Dendritic cell treated with granulocyte-macrophage colony-stimulating factor and Interleukin-4, amounts not matched to agents 40 ng/mL and 50 ng/mL, for 4 days (primary cell): ENCODE measurements around the gene EIF3L.

ENCODE experiments used
- H3K27ac Mint-ChIP-seq: one replicate; pipeline ENCODE4 v1.8.0; 2022; ENCODE audit warnings: mild to moderate bottlenecking, mixed read lengths
- H3K27me3 Mint-ChIP-seq: one replicate; pipeline ENCODE4 v1.8.0; 2022; ENCODE audit warnings: mild to moderate bottlenecking, mixed read lengths
- H3K36me3 Mint-ChIP-seq: one replicate; pipeline ENCODE4 v1.8.0; 2022; ENCODE audit warnings: low read depth, mixed read lengths
- H3K4me1 Mint-ChIP-seq: one replicate; pipeline ENCODE4 v1.8.0; 2022; ENCODE audit warnings: low read depth, mixed read lengths
- H3K4me3 Mint-ChIP-seq: one replicate; pipeline ENCODE4 v1.8.0; 2022; ENCODE audit warnings: mild to moderate bottlenecking, moderate library complexity, mixed read lengths
- H3K9me3 Mint-ChIP-seq: one replicate; pipeline ENCODE4 v1.8.0; 2022; ENCODE audit warnings: mixed read lengths
- intact Hi-C: fragments of 100-400 bp; cut with micrococcal nuclease; formaldehyde crosslinking; loops from one replicate; pipeline ENCODE4 v1.15.0; 2022

The EIF3L gene

DNA sequence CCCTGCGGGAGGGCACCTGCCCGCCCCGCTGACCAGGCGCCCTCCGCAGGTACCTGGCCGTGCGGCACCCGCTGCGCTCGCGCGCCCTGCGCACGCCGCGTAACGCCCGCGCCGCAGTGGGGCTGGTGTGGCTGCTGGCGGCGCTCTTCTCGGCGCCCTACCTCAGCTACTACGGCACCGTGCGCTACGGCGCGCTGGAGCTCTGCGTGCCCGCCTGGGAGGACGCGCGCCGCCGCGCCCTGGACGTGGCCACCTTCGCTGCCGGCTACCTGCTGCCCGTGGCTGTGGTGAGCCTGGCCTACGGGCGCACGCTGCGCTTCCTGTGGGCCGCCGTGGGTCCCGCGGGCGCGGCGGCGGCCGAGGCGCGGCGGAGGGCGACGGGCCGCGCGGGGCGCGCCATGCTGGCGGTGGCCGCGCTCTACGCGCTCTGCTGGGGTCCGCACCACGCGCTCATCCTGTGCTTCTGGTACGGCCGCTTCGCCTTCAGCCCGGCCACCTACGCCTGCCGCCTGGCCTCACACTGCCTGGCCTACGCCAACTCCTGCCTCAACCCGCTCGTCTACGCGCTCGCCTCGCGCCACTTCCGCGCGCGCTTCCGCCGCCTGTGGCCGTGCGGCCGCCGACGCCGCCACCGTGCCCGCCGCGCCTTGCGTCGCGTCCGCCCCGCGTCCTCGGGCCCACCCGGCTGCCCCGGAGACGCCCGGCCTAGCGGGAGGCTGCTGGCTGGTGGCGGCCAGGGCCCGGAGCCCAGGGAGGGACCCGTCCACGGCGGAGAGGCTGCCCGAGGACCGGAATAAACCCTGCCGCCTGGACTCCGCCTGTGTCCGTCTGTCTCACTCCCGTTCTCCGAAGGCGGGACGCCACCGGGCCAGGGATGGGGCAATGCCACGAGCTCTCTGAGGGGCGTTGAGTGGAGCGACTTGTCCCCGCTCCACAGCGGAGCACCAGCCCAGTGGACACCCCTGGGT, 24.3 kb upstream of the EIF3L start:
- Mint-ChIP-seq H3K4me1 (peaks cover 6% of the 10 kb centered on the region), H3K27me3 (peaks cover 41% of the 10 kb centered on the region), H3K4me3 (peak overlapping the region; percentile 61), H3K36me3 (peaks cover 23% of the 10 kb centered on the region), H3K9me3 (no peaks in the 10 kb centered on the region), H3K27ac (no peak overlapping the region)
- intact Hi-C loops = no loop called here

DNA sequence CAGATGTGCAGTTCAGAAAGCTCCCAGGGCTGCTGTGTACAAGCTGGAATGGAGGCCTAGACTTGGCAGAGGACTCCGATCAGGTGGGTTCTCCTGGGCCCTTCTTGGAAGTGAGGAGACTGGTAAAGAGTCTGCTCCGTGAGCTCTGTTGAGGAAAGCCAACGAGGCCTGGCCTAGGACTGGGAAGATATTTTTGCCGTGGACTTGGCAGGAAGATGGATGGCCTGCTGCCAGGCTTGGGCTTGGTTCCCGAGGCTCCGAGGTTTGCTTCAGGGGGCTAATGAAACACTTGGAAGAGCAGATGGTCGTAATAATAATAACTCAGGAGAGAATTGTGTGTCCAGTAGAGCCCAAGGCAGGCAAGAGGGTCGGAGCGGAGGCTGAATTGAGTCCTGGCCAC, 22.2 kb upstream of the EIF3L start:
- no peak overlapping the region for H3K4me3 Mint-ChIP-seq
- H3K27me3 Mint-ChIP-seq = peaks cover 25% of the 10 kb centered on the region
- H3K4me1 Mint-ChIP-seq = peaks cover 1% of the 10 kb centered on the region
- peaks cover 44% of the 10 kb centered on the region for H3K36me3 Mint-ChIP-seq
- H3K9me3 Mint-ChIP-seq = no peaks in the 10 kb centered on the region
- H3K27ac Mint-ChIP-seq = no peak overlapping the region
- intact Hi-C loops = no loop called here

DNA sequence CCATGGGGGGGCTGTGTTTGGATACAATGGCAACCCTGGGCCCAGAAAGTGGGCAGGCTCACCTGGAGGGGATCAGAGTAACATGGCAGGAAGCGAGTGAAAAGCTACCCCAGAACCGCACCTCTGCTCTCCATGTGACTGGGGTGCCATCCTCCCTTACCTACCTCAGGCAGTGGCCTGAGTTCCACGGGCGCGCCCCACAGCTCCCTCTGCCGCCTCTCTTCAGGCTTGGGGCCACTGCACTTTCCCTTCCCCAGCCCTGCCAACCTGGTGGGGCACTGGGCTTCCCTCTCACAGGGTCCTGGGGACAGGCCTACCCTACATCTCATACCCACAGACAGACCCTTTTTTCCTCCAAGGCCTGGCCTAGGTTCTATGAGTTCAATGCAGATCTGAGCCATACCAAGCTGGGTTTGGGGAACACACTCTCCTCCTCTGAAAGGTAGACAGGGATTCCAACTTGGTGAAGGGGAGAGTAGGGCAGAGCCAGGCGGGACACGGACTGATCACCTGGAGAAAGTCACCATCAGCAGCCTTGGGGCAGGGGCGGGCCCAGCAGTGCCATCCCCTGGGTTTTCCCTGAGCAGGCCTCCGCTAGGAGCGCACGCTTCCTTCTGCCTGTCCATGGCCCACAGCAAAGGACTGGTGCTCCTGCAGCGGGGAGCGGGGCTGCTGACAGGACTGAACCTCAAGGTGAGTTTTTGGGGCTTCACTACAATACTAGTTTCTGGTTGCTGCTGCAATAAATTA, 19.0 kb upstream of the EIF3L start:
- H3K36me3 Mint-ChIP-seq = peaks cover 73% of the 10 kb centered on the region
- no peak overlapping the region for H3K4me3 Mint-ChIP-seq
- intact Hi-C loops = no loop called here
- no peak overlapping the region for H3K27ac Mint-ChIP-seq
- no peaks in the 10 kb centered on the region for H3K9me3 Mint-ChIP-seq
- H3K4me1 Mint-ChIP-seq = no peaks in the 10 kb centered on the region
- H3K27me3 Mint-ChIP-seq = peaks cover 5% of the 10 kb centered on the region

DNA sequence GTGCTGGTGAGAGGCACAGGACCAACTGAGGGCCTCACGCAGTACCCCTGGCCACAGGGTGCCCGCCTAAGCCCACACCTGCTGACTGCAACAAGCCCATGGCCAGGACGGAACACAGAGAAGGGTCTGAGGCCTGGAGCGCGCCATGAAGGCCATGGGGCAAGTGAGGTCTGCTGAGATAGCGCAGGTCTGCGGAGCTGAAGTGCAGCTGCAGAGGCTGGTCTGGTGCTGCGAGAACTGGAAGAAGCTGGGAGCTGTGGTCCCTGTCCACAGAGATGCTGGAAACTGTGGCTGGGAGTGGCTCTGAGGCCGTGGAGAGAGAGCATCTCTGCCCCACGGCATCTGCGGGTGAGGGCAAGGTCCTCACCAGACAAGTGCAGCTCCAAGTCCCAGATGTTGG, 17.7 kb upstream of the EIF3L start:
- intact Hi-C loops = no loop called here
- no peaks in the 10 kb centered on the region for H3K27me3 Mint-ChIP-seq
- no peak overlapping the region for H3K4me3 Mint-ChIP-seq
- no peak overlapping the region for H3K27ac Mint-ChIP-seq
- H3K9me3 Mint-ChIP-seq = no peaks in the 10 kb centered on the region
- H3K36me3 Mint-ChIP-seq = peaks cover 81% of the 10 kb centered on the region
- no peaks in the 10 kb centered on the region for H3K4me1 Mint-ChIP-seq

DNA sequence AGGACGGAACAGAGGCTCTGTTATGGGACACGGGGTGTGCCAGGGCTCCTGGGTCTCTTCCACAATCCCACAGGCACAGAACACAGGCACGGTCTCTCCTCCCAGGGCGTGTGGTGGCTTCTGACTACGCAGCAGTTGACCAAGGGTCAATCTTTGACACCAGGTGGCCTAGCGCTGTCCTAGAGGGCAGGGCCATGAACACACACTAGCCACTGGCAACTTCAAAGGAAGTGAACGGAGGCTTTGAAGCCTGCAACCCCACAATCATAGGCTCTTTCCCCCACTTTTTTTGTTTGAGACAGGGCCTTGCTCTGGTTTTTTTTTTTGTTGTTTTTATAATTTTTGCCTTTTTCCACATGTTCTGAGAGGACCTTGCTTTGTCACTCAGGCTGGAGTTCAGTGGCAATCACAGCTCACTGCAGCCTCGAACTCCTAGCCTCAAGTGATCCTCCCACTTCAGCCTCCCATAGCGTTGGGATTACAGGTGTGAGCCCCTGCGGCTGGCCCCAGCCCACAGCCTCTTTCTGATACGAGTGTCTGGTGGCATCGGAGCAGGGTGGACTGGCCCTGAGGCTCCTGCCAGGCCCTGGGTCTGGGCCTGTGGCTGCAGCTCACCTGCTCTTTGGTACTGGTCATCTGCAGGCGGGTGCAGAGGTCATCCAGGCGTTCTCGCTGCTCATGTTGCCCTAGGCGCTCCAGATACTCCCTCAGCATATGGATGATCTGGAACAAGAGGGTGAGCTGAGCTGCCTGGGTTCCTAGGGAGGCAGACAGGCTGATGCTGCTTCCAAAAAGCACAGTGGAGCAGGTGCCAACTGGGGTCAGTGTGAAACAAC, 17.0 kb upstream of the EIF3L start:
- Mint-ChIP-seq H3K36me3 (peaks cover 83% of the 10 kb centered on the region), H3K4me1 (no peaks in the 10 kb centered on the region), H3K27me3 (no peaks in the 10 kb centered on the region), H3K9me3 (no peaks in the 10 kb centered on the region), H3K27ac (no peak overlapping the region), H3K4me3 (no peak overlapping the region)
- intact Hi-C loops = no loop called here

DNA sequence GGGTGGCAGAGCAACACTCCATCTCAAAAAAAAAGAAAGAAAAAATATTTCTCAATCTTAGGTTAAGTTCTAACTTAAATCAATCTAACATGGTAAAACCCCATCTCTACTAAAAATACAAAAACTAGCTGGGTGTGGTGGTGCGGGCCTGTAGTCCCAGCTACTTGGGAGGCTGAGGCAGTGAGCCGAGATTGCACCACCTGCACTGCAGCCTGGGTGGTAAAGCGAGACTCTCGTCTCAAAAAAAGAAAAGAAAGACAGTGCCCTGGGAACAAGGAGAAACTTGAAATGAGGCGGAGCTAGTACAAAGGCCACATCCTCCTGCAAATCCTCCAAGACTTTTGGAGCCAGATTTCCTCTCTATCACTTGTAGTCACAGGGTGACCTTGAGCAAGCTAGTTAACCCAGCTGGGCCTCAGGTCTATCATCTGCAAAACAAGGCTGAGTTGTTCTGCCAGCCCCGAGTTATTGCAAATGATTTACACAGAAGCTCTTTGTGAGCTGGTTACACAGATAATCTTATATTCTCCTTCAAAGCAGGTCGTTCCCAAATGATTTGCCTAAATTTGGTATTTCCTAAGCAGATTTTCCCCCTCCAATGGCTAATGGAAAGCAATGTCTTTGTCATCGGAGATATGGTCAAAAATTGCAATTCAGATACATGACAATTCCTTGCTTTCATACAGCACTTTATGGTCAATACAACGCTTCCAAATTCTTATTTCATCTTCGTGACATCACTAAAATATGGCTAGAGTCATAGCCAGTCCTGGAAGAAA, 7.0 kb upstream of the EIF3L start:
- peaks cover 12% of the 10 kb centered on the region for H3K4me1 Mint-ChIP-seq
- H3K36me3 Mint-ChIP-seq = peaks cover 29% of the 10 kb centered on the region
- intact Hi-C loops = no loop called here
- no peaks in the 10 kb centered on the region for H3K9me3 Mint-ChIP-seq
- H3K27me3 Mint-ChIP-seq = no peaks in the 10 kb centered on the region
- no peak overlapping the region for H3K27ac Mint-ChIP-seq
- no peak overlapping the region for H3K4me3 Mint-ChIP-seq

DNA sequence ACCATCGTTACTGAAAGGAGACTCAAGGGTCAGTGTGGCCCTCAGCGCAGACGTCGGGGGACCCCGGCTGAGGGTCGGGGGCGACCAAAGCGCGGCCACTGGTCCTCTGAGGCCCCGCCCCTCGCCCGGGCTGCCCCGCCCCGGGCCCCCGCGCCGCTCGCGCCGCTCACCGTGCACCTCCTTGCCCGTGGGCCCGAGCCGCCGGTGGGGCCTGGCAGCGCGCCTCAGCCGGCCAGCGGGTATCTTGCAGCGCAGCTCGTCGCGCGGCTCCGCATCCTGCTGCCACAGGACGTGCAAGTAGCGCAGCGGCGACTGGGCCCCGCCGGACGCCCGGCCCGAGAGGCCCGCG, 5.5 kb upstream of the EIF3L start:
- Mint-ChIP-seq H3K9me3 (no peaks in the 10 kb centered on the region), H3K27ac (peak overlapping the region; percentile 84), H3K4me1 (peaks cover 25% of the 10 kb centered on the region), H3K4me3 (peak overlapping the region; percentile 77), H3K27me3 (no peaks in the 10 kb centered on the region), H3K36me3 (peaks cover 23% of the 10 kb centered on the region)
- intact Hi-C loops = no loop called here

DNA sequence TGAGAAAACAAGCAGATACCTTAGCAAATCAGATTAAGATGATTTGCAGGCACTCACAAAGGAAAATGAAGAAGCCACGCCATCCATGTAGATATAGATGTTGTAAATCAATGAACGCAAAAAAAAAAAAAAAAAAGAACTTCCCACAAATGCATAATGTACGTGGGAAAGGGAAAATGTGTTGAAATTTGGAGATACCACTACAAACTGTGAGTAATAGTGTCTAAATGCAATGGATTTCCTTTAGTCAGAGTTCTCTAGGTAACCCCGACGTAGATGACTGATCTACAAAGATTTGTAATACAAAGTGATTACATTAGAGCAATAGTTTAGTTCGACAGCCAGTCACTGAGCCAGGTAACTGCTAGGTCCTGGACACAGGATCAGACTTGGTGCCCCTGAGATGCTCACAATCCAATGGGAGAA, 4.3 kb upstream of the EIF3L start:
- Mint-ChIP-seq H3K36me3 (peaks cover 25% of the 10 kb centered on the region), H3K9me3 (no peaks in the 10 kb centered on the region), H3K27me3 (no peaks in the 10 kb centered on the region), H3K4me1 (peaks cover 30% of the 10 kb centered on the region), H3K27ac (peak overlapping the region; percentile 84), H3K4me3 (peak overlapping the region; percentile 77)
- intact Hi-C loops = no loop called here

DNA sequence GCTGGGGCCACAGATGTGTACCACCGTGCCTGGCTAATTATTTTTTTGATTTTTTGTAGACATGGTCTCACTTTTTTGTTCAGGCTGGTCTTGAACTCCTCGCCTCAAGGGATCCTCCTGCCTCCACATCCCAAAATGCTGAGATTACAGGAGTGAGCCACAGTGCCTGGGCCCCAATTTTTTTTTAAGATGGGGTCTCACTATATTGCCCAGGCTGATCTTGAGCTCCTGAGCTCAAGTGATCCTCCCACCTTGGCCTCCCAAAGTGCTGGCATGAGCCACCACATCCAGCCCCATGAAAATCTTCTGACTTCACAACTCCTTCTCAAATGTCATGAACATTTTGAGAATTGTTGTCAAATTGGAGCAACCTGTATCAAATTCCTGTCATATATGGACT, 2.8 kb upstream of the EIF3L start:
- Mint-ChIP-seq H3K27me3 (no peaks in the 10 kb centered on the region), H3K36me3 (peaks cover 30% of the 10 kb centered on the region), H3K27ac (no peak overlapping the region), H3K9me3 (no peaks in the 10 kb centered on the region), H3K4me3 (no peak overlapping the region), H3K4me1 (peaks cover 35% of the 10 kb centered on the region)
- intact Hi-C loops = no loop called here

DNA sequence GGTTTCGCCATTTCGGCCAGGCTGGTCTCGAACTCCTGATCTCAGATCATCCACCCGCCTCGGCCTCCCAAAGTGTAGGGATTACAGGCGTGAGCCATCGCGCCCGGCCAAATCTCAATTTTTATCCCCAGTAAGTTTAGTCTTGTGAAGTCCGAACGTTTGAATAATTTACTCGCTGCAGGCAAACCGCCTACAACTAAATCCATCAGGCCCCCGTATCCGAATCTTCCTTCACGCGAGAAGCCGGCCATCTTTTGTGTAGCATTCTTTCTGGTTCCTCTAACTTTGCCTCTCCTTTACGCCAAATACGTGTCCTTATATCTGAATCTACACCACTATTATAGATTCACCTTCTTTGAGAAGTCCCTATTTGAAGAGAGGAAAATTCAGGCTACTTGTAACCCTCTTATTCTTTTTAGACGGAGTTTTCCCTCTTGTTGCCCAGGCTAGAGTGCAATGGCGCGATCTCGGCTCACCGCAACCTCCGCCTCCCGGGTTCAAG, 581 bp upstream of the EIF3L start:
- H3K27me3 Mint-ChIP-seq = no peaks in the 10 kb centered on the region
- H3K9me3 Mint-ChIP-seq = no peaks in the 10 kb centered on the region
- peak overlapping the region; percentile 99 for H3K27ac Mint-ChIP-seq
- peaks cover 34% of the 10 kb centered on the region for H3K4me1 Mint-ChIP-seq
- H3K36me3 Mint-ChIP-seq = peaks cover 51% of the 10 kb centered on the region
- peak overlapping the region; percentile 95 for H3K4me3 Mint-ChIP-seq
- intact Hi-C loops = no loop called here

DNA sequence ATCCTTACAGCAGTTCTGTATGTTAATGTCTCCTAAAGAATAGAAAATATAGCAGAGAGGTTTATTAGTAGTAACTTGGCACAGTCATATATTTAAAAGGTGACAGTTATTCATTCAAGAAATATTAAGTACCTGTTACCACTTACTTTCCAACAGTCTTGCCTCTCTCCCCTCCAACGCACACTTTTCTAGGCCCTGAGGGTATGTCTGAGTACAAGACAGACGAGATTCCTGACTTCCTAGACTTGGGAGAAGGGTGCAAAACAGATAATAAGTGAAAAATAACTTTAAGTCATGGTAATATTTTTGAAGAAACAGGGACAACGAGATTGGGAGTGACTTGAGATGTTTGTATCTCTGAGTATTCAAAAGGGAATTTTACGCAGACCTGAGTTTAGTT, 1.6 kb downstream of the EIF3L start:
- intact Hi-C loops = no loop called here
- Mint-ChIP-seq H3K27ac (no peak overlapping the region), H3K4me3 (no peak overlapping the region), H3K36me3 (peaks cover 73% of the 10 kb centered on the region), H3K4me1 (peaks cover 40% of the 10 kb centered on the region), H3K27me3 (no peaks in the 10 kb centered on the region), H3K9me3 (no peaks in the 10 kb centered on the region)

DNA sequence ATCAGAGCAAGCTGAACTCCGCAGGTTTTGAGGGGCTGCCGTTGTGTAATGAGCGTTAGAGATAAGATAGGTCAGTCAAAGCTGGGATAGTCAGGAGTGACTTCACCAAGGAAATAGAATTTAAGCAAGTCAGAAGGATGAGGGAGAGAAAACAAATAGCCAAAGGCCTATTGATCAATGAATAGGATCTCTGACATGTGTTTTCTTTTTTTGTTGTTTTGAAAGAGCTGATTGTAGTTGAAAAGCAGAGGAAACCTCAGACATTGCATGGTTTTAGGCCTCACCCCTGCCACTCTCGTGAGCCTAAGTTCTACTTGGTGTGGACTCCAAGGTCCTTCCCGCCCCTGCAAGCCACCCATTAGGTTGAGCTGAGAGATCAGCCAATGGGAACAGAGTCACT, 3.2 kb downstream of the EIF3L start:
- intact Hi-C loops = no loop called here
- Mint-ChIP-seq H3K27me3 (no peaks in the 10 kb centered on the region), H3K9me3 (no peaks in the 10 kb centered on the region), H3K4me3 (no peak overlapping the region), H3K4me1 (peaks cover 39% of the 10 kb centered on the region), H3K27ac (no peak overlapping the region), H3K36me3 (peaks cover 89% of the 10 kb centered on the region)

DNA sequence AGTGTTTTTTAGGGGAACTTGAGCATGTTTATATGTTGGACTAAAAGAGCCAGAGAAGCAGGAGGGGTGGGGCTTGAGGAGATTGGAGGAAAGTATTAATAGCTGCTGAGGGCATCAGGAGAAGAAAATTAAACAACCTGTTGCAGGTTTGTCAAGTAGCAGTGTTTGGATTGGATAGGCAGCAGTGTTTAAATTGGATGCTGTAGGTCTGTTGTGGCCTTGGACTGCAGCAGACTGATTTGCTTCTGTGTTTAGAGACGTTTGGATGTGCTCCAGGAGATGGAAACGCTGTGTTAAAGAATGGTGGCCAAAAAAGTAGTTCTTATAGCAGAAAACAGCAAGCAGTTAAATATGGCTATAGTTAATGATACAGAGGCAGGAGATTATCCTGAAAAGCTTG, 5.7 kb downstream of the EIF3L start:
- Mint-ChIP-seq H3K4me3 (no peak overlapping the region), H3K9me3 (no peaks in the 10 kb centered on the region), H3K4me1 (peaks cover 23% of the 10 kb centered on the region), H3K36me3 (peaks cover 93% of the 10 kb centered on the region), H3K27ac (no peak overlapping the region), H3K27me3 (no peaks in the 10 kb centered on the region)
- intact Hi-C loops = no loop called here
